ENCODE results near the gene MRPS16.

DNA sequence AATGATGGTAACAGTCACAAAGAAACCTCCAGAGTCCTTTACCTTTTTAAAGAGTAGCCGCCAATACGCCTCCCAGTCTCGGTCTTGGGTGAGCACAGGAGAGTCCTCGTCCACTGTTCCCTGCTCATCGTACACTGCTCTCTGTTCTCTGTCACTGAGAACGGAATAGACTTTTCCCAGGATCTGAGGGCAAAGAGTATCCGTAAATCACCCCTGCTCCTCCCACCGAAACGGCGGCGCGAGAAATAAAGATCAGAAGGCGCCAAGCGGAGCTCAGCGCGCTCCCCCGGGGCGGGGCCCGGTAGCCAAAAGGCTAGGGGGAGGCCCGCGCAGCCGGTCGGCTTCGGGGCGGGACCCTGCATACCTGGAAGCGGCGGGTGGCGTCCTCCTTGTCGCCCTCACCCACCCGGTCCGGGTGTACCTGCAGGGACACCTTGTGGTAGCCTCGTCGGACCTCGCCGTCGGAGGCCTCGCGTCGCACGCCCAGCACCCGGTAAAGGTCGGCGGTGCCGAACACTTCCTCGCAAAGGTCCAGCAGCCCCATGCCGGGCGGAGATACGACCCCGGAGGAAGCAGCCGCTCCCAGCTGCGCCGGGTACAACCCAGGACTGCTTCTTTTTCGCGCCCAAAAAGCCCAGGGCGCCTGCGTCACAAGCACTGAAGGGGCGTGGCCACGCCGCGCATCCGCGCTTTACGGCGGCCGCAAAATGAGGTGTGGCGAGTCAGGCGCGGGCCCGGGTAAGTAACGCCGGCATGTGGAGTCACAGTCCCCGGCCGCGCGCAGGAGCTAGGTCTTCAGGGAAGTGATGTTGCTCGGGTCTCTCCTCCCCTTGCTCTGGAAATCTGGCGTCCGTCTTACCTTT is 5.6 kb downstream of the MRPS16 start, which contains the start of gene DNAJC9:
- TF ChIP-seq CTCF (IDR thresholded peaks at IDR 0.05; ENCODE audit: low read length) (no peak), EZH2 (optimal IDR thresholded peaks at IDR 0.05; ENCODE audit: low read depth, low read length) (no peak), EZH2phosphoT487 (IDR thresholded peaks at IDR 0.05; ENCODE audit: low read length) (no peak)

Data from MM.1S (cell line).